ENCODE measurements around the gene SERPINB2. TPM values are rescaled to one million over a fixed set of nuclear protein-coding genes. Genes with fewer than 3 reads are reported as not detected.
"Not testable (repeated sequence)": the region's sequence is repeated elsewhere in the genome, so short reads cannot be mapped to it uniquely, and the experiment has no call there.

SERPINB2 gene
- total RNA-seq, 1 donor from 2014 or later, result 153 TPM

GRCh38 chr18:63889626-63890025 lies 2.1 kb downstream of the SERPINB2 start:
- DNase-seq, result no peak

- no peak for DNase-seq
Observed at GRCh38 chr18:63890237-63890949, 2.9 kb downstream of the SERPINB2 start.

- DNase-seq, result no peak
Observed at GRCh38 chr18:63890950-63891304, 3.4 kb downstream of the SERPINB2 start.

- no peak for DNase-seq
Observed at GRCh38 chr18:63892566-63892965, 5.1 kb downstream of the SERPINB2 start.

- DNase-seq, result no peak
Observed at GRCh38 chr18:63894106-63894772, 6.7 kb downstream of the SERPINB2 start.

GRCh38 chr18:63895190-63895589 lies 7.7 kb downstream of the SERPINB2 start:
- DNase-seq, result no peak

- no peak for DNase-seq
Observed at GRCh38 chr18:63897072-63897471, 9.6 kb downstream of the SERPINB2 start.

GRCh38 chr18:63899206-63899605 lies 11.7 kb downstream of the SERPINB2 start:
- DNase-seq, result no peak

GRCh38 chr18:63903851-63904570 lies 16.5 kb downstream of the SERPINB2 start:
- no peak for DNase-seq

GRCh38 chr18:63904694-63905093 lies 17.2 kb downstream of the SERPINB2 start:
- no peak for DNase-seq

GRCh38 chr18:63905361-63905760 lies 17.9 kb downstream of the SERPINB2 start:
- DNase-seq, result no peak

GRCh38 chr18:63906056-63906455 lies 18.6 kb downstream of the SERPINB2 start:
- no peak for DNase-seq

GRCh38 chr18:63907664-63908063 lies 20.2 kb downstream of the SERPINB2 start, which contains the start of gene SERPINB10:
SERPINB10 (plus strand) TSS chr18:63907958; CDS start chr18:63915511, 7,553 bp downstream.
- no peak for DNase-seq

GRCh38 chr18:63908858-63909257 lies 21.4 kb downstream of the SERPINB2 start:
- DNase-seq, result no peak

GRCh38 chr18:63909870-63910269 lies 22.4 kb downstream of the SERPINB2 start:
- peak; percentile 8 for DNase-seq

GRCh38 chr18:63917817-63918216 lies 30.3 kb downstream of the SERPINB2 start:
- no peak for DNase-seq

- no peak for DNase-seq
Observed at GRCh38 chr18:63922049-63922448, 34.5 kb downstream of the SERPINB2 start.

GRCh38 chr18:63924551-63924950 lies 37.0 kb downstream of the SERPINB2 start:
- DNase-seq, result no peak

GRCh38 chr18:63928331-63928730 lies 40.8 kb downstream of the SERPINB2 start:
- DNase-seq, result no peak

GRCh38 chr18:63929369-63929768 lies 41.9 kb downstream of the SERPINB2 start:
- not testable (repeated sequence) for DNase-seq

GRCh38 chr18:63930773-63931354 lies 43.4 kb downstream of the SERPINB2 start:
- DNase-seq, result no peak

GRCh38 chr18:63936156-63936931 lies 48.8 kb downstream of the SERPINB2 start:
- peak; percentile 33 for DNase-seq
